Mucosa of descending colon (tissue), 3 donors: ENCODE results near the gene LCP2. TPM values are rescaled to one million over a fixed set of nuclear protein-coding genes. Genes with fewer than 3 reads are reported as not detected.
A peak's percentile ranks its signal among the peaks of the same experiment; 100 is the strongest.

Experiments used
- ATAC-seq: fragments of 200-7000 bp; cut with Tn5 transposase; one replicate; pipeline ENCODE4 v1.9.1; 2020; ENCODE audit warnings: mild to moderate bottlenecking, moderate library complexity
- DNase-seq, 3 donors: peaks; one replicate each; pipeline ENCODE4 v3.0.0-alpha.2; 2020
- H3K36me3 ChIP-seq: fragments of 200-600 bp; one replicate; pipeline ENCODE4 v1.8.0; 2021; ENCODE audit warnings: low read depth, mild to moderate bottlenecking
- H3K4me1 ChIP-seq: fragments of 200-600 bp; one replicate; pipeline ENCODE4 v1.8.0; 2021; ENCODE audit warnings: low read depth, mild to moderate bottlenecking
- H3K4me3 ChIP-seq: fragments of 200-600 bp; one replicate; pipeline ENCODE4 v1.8.0; 2021; ENCODE audit warnings: mild to moderate bottlenecking
- H3K9me3 ChIP-seq: fragments of 200-600 bp; one replicate; pipeline ENCODE4 v1.8.0; 2021; ENCODE audit warnings: mild to moderate bottlenecking
- CTCF ChIP-seq: fragments of 200-600 bp; IDR thresholded peaks from one replicate; pipeline ENCODE4 v1.8.0; 2022; ENCODE audit warnings: antibody characterized with exemption, mild to moderate bottlenecking
- intact Hi-C, 2 donors: fragments of 100-400 bp; cut with DNase I in 1 of 2; cut with micrococcal nuclease in 1 of 2; formaldehyde crosslinking; loops; one replicate each; pipeline versions ENCODE4 v1.11.0 to v1.11.1; 2022; cut with DNase I, micrococcal nuclease
- total RNA-seq, 3 donors: library from RNA; stranded (reverse); fragmentation: NEBNext Ultra II Directional in 2 of 3; extraction: Animal tissue kit (Norgen Biotek cat#: 25700) in 2 of 3; gene quantifications; one replicate each; pipeline versions ENCODE4 v1.2.1 to v1.2.4, GENCODE V29; 2021 to 2023
- donor health status: DM: no; HTN: no; CAD: no; lungs with moderate emphysema.
- donor health status: DM: no; HTN: no; CAD: no.
- donor health status: DM: no; HTN: yes; CAD: no.

The LCP2 gene
- total RNA-seq, 3 donors from 2014 or later: 13.5 to 24.5 (median 22.9) TPM

GRCh38 chr5:170257370-170257769 lies 40.2 kb downstream of the LCP2 start:
- Histone ChIP-seq H3K36me3 (no peaks in the 10 kb centered on the region), H3K4me1 (no peaks in the 10 kb centered on the region), H3K9me3 (no peaks in the 10 kb centered on the region), H3K4me3 (no peak overlapping the region)
- intact Hi-C loops: no loop called here
- TF ChIP-seq CTCF: no peak
- no peak for ATAC-seq
- no peak for DNase-seq

DNA sequence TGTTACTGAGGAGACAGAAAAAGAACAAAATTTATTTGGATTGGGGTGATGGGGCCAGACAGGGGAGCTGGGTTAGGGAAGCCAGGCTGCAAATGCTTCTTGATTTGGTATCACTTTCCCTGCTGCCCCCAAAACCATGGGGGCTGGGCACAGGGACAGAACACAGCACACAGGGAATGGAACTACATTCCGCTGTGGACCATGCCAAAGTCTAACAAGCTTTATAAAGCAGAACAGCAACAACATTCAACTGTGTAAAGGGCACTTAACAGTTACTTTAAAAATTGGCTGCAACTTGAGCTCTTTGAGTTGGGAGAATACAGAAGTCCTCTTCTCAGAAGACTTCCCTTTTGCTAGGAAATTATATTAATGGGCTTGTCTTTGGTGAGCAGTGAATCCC lies 41.0 kb downstream of the LCP2 start:
- DNase-seq (no peak), ATAC-seq (no peak)
- intact Hi-C loops: no loop called here
- Histone ChIP-seq H3K36me3 (no peaks in the 10 kb centered on the region), H3K9me3 (no peaks in the 10 kb centered on the region), H3K4me1 (no peaks in the 10 kb centered on the region), H3K4me3 (no peak overlapping the region)
- no peak for TF ChIP-seq CTCF

DNA sequence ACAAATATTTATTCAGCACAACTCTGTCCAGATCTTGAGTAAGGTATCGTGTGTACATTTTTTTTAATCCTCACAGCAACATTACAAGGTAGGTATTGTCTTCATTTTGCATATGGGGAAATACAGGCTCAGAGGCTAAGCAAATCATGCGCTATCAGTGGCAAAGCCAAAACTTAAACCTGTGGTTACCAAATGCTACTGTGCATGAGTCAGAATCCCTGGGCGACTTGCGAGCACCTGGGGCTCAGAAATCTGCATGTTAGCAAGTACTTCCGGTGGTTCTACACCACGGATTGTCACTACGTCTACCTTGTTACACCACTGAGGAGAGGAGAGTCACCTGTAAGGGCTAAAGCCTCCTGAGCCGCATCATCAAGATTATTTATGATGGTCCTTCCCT lies 43.5 kb downstream of the LCP2 start:
- intact Hi-C loops: no loop called here
- Histone ChIP-seq H3K4me1 (no peaks in the 10 kb centered on the region), H3K4me3 (no peak overlapping the region), H3K9me3 (no peaks in the 10 kb centered on the region), H3K36me3 (no peaks in the 10 kb centered on the region)
- TF ChIP-seq CTCF: no peak
- ATAC-seq: peak; percentile 87
- peak in 1 of 3 donors; percentile 37 for DNase-seq

- TF ChIP-seq CTCF: no peak
- intact Hi-C loops: no loop called here
- no peak for ATAC-seq
- H3K4me3 ChIP-seq: no peak overlapping the region
- no peaks in the 10 kb centered on the region for H3K4me1 ChIP-seq
- H3K36me3 ChIP-seq: no peaks in the 10 kb centered on the region
- H3K9me3 ChIP-seq: no peaks in the 10 kb centered on the region
- DNase-seq: no peak
Measured at GRCh38 chr5:170252720-170253350, 44.7 kb downstream of the LCP2 start.

DNA sequence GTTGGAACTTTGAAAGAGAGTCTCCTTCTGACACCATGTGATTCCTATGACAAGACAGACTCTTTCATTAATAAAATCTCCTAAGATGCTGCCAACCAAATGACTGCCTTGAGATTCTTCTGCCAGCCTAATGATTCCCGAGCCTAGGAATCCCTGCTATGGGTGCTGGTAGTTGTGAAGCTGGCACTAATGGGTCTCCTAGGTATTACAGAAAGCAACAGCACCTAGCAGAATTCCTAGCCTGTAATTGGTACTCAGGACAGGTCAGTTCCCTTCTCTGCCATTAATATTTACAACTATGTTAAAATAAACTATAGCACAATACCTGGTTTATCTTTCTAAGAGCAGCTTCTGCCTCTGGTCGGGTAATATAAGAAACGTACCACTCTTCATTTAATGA lies 45.5 kb downstream of the LCP2 start:
- ATAC-seq: no peak
- no peaks in the 10 kb centered on the region for H3K4me1 ChIP-seq
- TF ChIP-seq CTCF: no peak
- no peaks in the 10 kb centered on the region for H3K36me3 ChIP-seq
- H3K4me3 ChIP-seq: no peak overlapping the region
- H3K9me3 ChIP-seq: no peaks in the 10 kb centered on the region
- intact Hi-C loops: no loop called here
- DNase-seq: no peak

GRCh38 chr5:170251462-170251861 lies 46.1 kb downstream of the LCP2 start:
- no peak for ATAC-seq
- no peak for TF ChIP-seq CTCF
- DNase-seq: no peak
- intact Hi-C loops: no loop called here
- no peaks in the 10 kb centered on the region for H3K36me3 ChIP-seq
- H3K4me1 ChIP-seq: no peaks in the 10 kb centered on the region
- H3K9me3 ChIP-seq: no peaks in the 10 kb centered on the region
- no peak overlapping the region for H3K4me3 ChIP-seq
